Panc1 (cell line): ENCODE results near the gene SMIM29.

Experiments used
- CTCF ChIP-seq: fragments of 450-650 bp; IDR thresholded peaks from 2 replicates; pipeline ENCODE4 v1.5.1; 2017; ENCODE audit warnings: mild to moderate bottlenecking
- POLR2AphosphoS5 ChIP-seq: IDR thresholded peaks from 2 replicates; pipeline ENCODE4 v1.6.1; 2012; ENCODE audit warnings: mild to moderate bottlenecking, low read depth, low read length, moderate library complexity

- no peak for TF ChIP-seq CTCF
- no peak for TF ChIP-seq POLR2AphosphoS5
Measured at GRCh38 chr6:34204693-34205092, 44.1 kb downstream of the SMIM29 start.
